Ectodermal cell (in vitro differentiated cells): Measurements from ENCODE around the gene SNX30.

Experiments used
- H3K27ac ChIP-seq: 2 replicates; pipeline ENCODE4 v1.7.0; 2013; ENCODE audit warnings: mild to moderate bottlenecking, low read depth, low read length; ENCODE audit not compliant: insufficient read depth, poor library complexity, severe bottlenecking
- H3K27me3 ChIP-seq: 2 replicates; pipeline ENCODE4 v1.7.0; 2013; ENCODE audit warnings: mild to moderate bottlenecking, low read length; ENCODE audit not compliant: insufficient read depth, control insufficient read depth, poor library complexity, severe bottlenecking
- H3K36me3 ChIP-seq: one replicate; pipeline ENCODE4 v1.7.0; 2013; ENCODE audit warnings: low read length; ENCODE audit not compliant: control insufficient read depth, insufficient read depth
- H3K4me1 ChIP-seq: one replicate; pipeline ENCODE4 v1.7.0; 2013; ENCODE audit warnings: low read length; ENCODE audit not compliant: control insufficient read depth, insufficient read depth
- H3K4me3 ChIP-seq: 2 replicates; pipeline ENCODE4 v1.7.0; 2013; ENCODE audit warnings: low read depth, low read length, control low read depth; ENCODE audit not compliant: insufficient read depth
- H3K9me3 ChIP-seq: 2 replicates; pipeline ENCODE4 v1.7.0; 2013; ENCODE audit warnings: mild to moderate bottlenecking, low read length, moderate library complexity; ENCODE audit not compliant: control insufficient read depth
- WGBS, 2 experiments: methylation state at CpG; one replicate each; pipeline ENCODE4 v1.1.7; 2013; ENCODE audit warnings: missing lambda C conversion rate in 2 of 2; 5-methylcytosine and 5-hydroxymethylcytosine counted together

Gene SNX30

DNA sequence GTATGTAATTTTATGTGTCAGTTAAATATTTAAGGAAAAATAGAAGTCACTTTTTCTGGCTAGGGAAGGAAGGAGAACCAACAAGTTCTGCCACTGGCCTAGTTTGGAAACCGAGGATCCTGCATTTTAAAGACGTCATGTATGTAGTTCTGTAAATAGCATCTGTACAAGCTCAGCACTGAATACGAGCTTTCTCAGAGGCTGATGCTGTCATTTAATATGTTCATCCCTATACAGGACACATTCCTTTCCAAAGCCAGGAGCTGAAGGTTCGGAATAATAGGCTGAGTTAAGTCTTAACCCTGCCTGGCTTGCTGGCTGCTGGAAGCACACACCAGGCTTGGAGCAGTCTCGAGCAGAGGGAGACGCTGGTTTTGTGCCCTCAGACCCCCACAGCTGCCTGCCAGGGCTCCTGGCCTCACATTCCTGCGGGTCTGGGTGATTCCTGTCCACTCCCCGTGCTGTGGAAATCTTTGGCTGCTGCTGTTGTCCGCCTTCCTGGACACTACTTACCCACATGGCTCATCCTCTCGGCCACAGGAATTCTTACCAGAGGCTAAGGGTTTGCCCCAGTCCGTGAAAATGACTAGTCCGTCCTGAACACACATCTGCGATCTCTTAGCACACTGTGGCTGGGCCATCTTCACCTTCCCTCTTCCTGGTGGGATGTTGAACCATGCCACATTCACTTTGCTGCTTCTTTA is 103.5 kb downstream of the SNX30 start:
- 89% methylated on average over 13 of the region's 13 CpGs for WGBS, 2 experiments
- H3K36me3 ChIP-seq: no peaks in the 10 kb centered on the region
- H3K27me3 ChIP-seq: no peaks in the 10 kb centered on the region
- H3K27ac ChIP-seq: no peak overlapping the region
- H3K4me3 ChIP-seq: no peak overlapping the region
- H3K9me3 ChIP-seq: no peaks in the 10 kb centered on the region
- peaks cover 2% of the 10 kb centered on the region for H3K4me1 ChIP-seq

DNA sequence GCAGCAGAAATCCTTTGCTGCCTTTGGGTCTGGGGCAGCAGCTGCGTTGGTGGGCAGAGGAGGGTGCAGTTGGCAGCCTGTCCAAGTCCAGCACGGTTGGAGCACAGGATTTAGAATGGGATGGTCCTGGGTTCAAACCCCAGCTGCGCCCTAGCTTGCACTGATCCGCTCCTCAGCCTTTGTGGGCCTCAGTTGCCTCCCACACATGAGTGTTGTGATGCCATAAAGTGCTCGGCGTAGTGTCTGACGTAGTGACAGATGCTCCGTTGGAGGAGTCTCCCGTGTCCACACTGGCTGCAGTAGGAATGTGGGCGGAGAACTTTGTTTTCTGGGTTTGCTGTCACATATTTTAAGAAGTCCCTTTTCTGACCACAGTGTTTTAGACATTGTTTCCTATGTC is 104.1 kb downstream of the SNX30 start:
- no peaks in the 10 kb centered on the region for H3K27me3 ChIP-seq
- H3K9me3 ChIP-seq: no peaks in the 10 kb centered on the region
- no peaks in the 10 kb centered on the region for H3K36me3 ChIP-seq
- 87 to 89% methylated on average over 10 of the region's 10 CpGs for WGBS, 2 experiments
- H3K27ac ChIP-seq: no peak overlapping the region
- H3K4me1 ChIP-seq: no peaks in the 10 kb centered on the region
- no peak overlapping the region for H3K4me3 ChIP-seq

DNA sequence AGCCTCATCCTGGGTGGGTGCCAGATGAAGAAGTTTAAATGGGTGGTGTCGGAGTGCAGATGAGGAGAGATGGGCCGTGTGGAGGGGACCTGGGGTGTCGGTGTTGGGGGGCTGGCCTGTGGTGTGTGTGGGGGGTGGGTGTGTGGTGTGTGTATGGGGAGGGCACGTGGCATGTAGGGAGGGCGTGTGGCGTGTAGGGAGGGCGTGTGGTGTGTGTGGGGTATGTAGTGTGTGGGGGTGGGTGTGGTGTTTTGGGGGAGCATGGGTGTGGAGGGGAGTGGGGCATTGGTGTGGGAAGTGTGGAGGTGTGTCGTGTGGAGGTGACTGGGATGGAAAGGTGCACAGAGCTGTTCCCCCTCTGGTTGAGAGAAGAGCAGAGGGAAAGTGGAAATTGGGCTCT is 105.6 kb downstream of the SNX30 start:
- no peaks in the 10 kb centered on the region for H3K36me3 ChIP-seq
- H3K27ac ChIP-seq: no peak overlapping the region
- H3K27me3 ChIP-seq: no peaks in the 10 kb centered on the region
- no peaks in the 10 kb centered on the region for H3K4me1 ChIP-seq
- no peaks in the 10 kb centered on the region for H3K9me3 ChIP-seq
- H3K4me3 ChIP-seq: no peak overlapping the region
- WGBS, 2 experiments: 96 to 97% methylated on average over 8 of the region's 8 CpGs

DNA sequence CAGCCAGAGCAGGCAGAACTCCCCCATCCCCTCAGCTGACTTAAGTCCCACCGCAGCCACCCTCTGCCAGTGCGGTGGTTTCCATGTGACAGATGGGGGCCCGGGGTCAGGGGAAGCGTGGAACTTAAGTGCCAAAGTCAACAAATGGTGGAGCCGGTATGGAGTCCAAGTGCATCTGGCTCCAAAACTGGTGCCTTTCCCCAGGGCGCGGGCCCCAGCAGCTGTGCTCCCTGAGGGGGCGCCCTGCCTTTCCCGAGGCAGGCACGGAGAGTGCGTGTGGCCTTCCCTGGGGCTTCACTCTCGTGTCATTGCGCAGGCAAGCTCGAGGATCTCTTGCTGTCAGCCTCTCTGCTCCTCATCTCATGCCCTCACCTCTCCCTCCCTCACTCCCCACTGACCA is 106.3 kb downstream of the SNX30 start:
- Histone ChIP-seq H3K9me3 (no peaks in the 10 kb centered on the region), H3K27ac (no peak overlapping the region), H3K4me3 (no peak overlapping the region), H3K36me3 (no peaks in the 10 kb centered on the region), H3K4me1 (no peaks in the 10 kb centered on the region), H3K27me3 (no peaks in the 10 kb centered on the region)
- WGBS, 2 experiments: 93 to 94% methylated on average over 14 of the region's 14 CpGs

DNA sequence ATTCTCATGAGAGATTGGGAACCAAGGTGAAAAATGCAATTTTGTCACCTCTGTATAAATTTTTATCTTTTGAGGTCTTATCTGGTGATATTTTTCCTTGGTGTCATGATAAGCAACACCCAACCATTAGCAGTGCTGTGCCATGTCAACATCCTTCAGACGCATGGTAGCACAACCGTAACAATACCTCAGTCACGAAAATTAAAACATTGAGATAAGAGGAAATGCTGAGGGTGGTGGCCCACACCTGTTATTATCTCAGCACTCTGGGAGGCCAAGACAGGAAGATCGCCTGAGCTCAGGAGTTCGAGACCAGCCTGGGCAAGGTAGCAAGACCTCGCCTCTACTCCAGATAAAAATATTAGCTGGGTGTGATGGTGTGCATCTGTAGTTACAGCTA is 107.4 kb downstream of the SNX30 start:
- no peaks in the 10 kb centered on the region for H3K36me3 ChIP-seq
- 96 to 97% methylated on average over 6 of the region's 6 CpGs for WGBS, 2 experiments
- no peaks in the 10 kb centered on the region for H3K9me3 ChIP-seq
- H3K27me3 ChIP-seq: no peaks in the 10 kb centered on the region
- H3K27ac ChIP-seq: no peak overlapping the region
- no peaks in the 10 kb centered on the region for H3K4me1 ChIP-seq
- no peak overlapping the region for H3K4me3 ChIP-seq

DNA sequence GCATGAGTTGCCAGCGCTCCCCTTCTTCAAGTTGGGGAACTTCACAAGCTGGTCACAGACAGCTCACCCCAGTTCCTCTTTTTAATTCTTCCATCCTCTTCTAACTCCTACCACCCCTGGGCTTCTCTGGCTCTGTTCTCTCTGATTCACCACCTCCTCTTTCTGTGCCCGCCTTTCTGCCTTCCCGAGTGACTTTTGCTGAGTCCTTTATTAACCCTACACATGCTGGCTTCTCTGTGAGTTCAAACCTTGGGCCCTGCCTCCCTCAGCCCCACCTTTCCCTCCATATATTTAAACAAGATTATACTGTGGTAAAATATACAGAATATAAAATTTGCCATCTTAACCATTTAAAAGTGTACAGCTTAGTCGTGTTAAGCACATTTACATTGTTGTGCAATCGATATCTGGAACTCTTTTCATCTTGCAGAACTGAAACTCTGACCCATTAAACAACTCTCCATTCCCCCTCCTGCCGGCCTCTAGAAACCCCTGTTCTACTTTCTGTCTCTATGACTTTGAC is 108.1 kb downstream of the SNX30 start:
- no peaks in the 10 kb centered on the region for H3K4me1 ChIP-seq
- H3K9me3 ChIP-seq: no peaks in the 10 kb centered on the region
- no peaks in the 10 kb centered on the region for H3K27me3 ChIP-seq
- no peaks in the 10 kb centered on the region for H3K36me3 ChIP-seq
- H3K4me3 ChIP-seq: no peak overlapping the region
- no peak overlapping the region for H3K27ac ChIP-seq
- WGBS, 2 experiments: 59 to 65% methylated on average over 6 of the region's 6 CpGs

DNA sequence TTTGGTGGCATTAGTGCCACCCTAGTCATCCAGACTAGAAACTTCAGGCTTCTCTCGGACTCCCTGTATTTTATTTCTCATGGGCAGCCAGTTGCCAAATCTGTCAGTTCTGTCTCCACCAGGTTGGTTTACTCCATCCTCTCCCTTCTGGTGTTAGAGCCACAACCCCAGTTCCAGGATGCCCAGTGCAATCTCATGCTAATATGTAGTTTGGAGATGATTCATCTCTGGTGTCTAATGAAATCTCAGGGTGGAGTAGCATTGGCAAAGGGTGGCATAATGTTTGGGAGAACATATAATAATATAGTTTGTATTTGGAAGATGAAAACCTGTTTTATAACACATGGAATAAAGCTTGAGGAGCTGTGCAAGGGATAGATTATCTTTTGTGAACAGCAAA is 109.9 kb downstream of the SNX30 start:
- Histone ChIP-seq H3K4me1 (no peaks in the 10 kb centered on the region), H3K27ac (no peak overlapping the region), H3K36me3 (no peaks in the 10 kb centered on the region), H3K9me3 (no peaks in the 10 kb centered on the region), H3K4me3 (no peak overlapping the region), H3K27me3 (no peaks in the 10 kb centered on the region)
- 94 to 100% methylated on average over 1 of the region's 1 CpG for WGBS, 2 experiments

DNA sequence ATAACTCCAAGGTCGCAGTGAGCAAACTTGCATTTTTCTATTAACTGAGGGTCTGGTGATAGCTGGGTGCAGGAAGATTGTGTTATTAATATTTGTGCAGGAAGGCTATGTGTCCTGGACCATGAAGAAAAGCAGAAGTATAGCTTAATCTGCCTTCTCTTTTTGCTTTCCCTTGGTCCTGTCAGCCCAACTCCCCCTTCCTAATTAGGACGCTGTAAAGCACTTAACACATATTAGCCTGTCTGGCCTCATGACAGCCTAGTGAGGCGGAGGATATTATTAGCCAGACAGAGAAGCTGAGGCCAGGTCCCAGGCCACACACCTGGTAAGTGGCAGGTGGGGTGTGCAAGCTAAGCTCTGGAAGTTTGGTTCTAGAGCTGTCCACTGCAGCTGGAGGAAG is 110.6 kb downstream of the SNX30 start:
- 88 to 96% methylated on average over 3 of the region's 3 CpGs for WGBS, 2 experiments
- Histone ChIP-seq H3K9me3 (no peaks in the 10 kb centered on the region), H3K4me3 (no peak overlapping the region), H3K27me3 (no peaks in the 10 kb centered on the region), H3K36me3 (no peaks in the 10 kb centered on the region), H3K27ac (no peak overlapping the region), H3K4me1 (no peaks in the 10 kb centered on the region)

DNA sequence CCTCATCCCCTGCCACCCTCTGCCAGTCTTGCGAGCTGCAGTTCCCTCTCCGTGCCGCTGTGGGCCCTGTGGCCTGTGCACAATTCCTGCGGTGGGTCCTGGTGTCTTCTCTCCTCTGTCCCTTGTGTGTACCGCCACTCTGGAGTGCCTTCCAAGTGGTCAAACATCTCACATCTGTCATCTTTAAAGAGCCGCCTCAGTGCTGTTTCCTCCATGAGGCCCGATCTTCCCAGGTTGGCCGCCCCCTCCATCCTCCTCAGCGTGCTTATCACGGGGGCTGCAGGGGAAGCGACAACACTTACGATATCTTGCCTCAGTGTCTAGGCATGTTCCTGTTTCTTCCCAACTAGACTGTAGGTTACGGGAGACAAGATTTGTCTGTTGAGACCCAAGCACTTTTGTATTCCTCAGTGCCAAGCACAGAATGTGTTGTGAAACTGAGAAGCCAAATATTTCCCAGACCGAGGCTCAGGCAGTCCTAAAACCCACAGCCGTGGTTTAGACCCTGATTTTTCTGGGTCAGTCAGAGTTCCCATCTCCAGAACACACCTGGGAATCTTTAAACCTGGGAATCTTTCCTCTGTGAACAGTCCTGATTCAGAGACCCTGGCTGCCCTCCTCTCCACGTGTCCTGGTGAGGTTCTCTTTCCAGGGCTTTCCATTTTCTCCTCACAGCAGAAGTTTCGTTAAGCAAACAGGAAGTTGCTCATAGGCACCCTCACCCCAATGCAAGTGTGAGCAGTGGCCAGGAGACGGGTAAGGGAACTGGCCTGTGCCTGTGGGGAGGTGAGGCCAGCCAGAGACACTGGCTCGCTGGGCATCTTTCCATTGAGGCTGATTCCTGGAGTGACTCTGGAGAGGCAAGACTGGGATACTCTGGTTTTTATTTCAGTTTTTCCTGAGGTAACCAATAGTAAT is 111.3 kb downstream of the SNX30 start:
- Histone ChIP-seq H3K9me3 (no peaks in the 10 kb centered on the region), H3K4me3 (no peak overlapping the region), H3K27me3 (no peaks in the 10 kb centered on the region), H3K36me3 (no peaks in the 10 kb centered on the region), H3K4me1 (no peaks in the 10 kb centered on the region), H3K27ac (no peak overlapping the region)
- 93 to 94% methylated on average over 19 of the region's 19 CpGs for WGBS, 2 experiments

DNA sequence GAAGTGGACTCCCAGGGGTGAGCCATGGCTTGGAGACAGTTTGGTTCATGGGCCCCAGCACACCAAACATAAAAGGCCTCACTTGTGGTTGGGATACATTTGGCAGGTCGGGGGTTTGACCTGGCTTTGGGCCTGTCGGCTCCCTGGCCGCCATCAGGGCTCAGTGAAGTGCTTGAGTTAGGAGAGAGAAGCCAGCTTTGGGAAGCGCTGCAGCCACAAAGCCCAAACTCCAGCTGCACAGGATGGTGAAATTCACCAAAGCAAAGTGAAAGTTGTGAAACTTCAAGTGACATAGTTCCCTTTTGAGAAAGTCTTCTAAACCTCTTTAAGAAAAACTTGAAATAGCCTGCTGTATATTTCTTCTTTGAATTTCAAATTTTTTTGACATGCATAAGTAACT is 112.7 kb downstream of the SNX30 start:
- H3K27ac ChIP-seq: no peak overlapping the region
- H3K4me1 ChIP-seq: no peaks in the 10 kb centered on the region
- WGBS, 2 experiments: 43 to 45% methylated on average over 4 of the region's 4 CpGs
- H3K9me3 ChIP-seq: no peaks in the 10 kb centered on the region
- no peaks in the 10 kb centered on the region for H3K27me3 ChIP-seq
- no peaks in the 10 kb centered on the region for H3K36me3 ChIP-seq
- H3K4me3 ChIP-seq: no peak overlapping the region
